Stimulated activated naive B cell treated with anti-CD40 and anti-IgM and Interleukin-4, amounts not matched to agents 10 μg/mL and 1 μg/mL and 100 μg/mL, for 72 hours (primary cell): ENCODE results near the gene EIF2B2.

ENCODE experiments used
- ATAC-seq, 2 donors: fragments of 150-1000 bp; cut with Tn5 transposase; replicated peaks; 2 replicates each; pipeline ENCODE4 v1.10.0; 2021; ENCODE audit warnings: moderate library complexity in 1 of 2
- DNase-seq: peaks from one replicate; pipeline ENCODE4 v3.0.0; 2021
- H3K27ac Mint-ChIP-seq: one replicate; pipeline ENCODE4 v1.8.0; 2022; ENCODE audit warnings: mild to moderate bottlenecking, mixed read lengths
- H3K27me3 Mint-ChIP-seq, 2 donors: one replicate each; pipeline ENCODE4 v1.8.0; 2022; ENCODE audit warnings: mixed read lengths in 2 of 2
- H3K36me3 Mint-ChIP-seq, 2 donors: one replicate each; pipeline ENCODE4 v1.8.0; 2022; ENCODE audit warnings: mixed read lengths in 2 of 2, mild to moderate bottlenecking in 1 of 2
- H3K4me1 Mint-ChIP-seq, 2 donors: one replicate each; pipeline ENCODE4 v1.8.0; 2022; ENCODE audit warnings: mixed read lengths in 2 of 2, mild to moderate bottlenecking in 1 of 2
- H3K4me3 Mint-ChIP-seq, 2 donors: one replicate each; pipeline ENCODE4 v1.8.0; 2022; ENCODE audit warnings: mild to moderate bottlenecking in 2 of 2, mixed read lengths in 2 of 2, moderate library complexity in 1 of 2
- H3K9me3 Mint-ChIP-seq, 2 donors: one replicate each; pipeline ENCODE4 v1.8.0; 2022; ENCODE audit warnings: mixed read lengths in 2 of 2, mild to moderate bottlenecking in 1 of 2

The EIF2B2 gene

DNA sequence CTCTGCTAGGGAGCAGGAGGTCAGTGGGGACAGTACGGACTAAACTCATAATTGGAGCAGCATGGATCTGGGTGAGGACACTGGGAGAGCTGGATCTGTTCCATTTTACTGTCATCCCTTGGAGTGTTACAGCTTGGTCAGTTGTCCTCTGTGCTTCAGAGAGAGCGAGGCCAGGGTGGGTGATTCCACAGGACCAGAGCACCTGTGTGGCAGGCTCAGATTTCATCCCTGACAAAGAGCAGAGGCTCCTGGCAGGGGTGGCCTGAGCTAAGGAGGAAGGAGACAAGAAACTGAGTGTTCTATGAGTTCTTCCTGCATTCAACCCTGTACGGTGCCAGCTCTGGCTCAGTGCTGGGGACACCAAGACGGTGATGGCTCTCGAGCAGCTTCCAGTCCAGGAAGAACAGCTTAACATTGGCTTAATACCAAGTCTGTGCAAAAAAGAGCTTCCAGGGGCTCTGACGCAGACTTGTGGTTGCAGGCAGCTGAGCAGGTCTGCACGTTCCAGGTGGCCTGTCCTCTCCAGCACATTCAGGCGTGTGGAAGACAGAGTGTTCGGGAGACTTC is 38.9 kb upstream of the EIF2B2 start:
- H3K27me3 Mint-ChIP-seq, result no peaks in the 10 kb centered on the region
- no peaks in the 10 kb centered on the region for H3K9me3 Mint-ChIP-seq
- peak overlapping the region in 1 of 2 donors; percentile 14 for H3K4me3 Mint-ChIP-seq
- ATAC-seq (peak; percentile 14 to 29), DNase-seq (no peak)
- H3K27ac Mint-ChIP-seq, result peak overlapping the region; percentile 80
- peaks cover 22 to 25% of the 10 kb centered on the region in 2 donors for H3K4me1 Mint-ChIP-seq
- H3K36me3 Mint-ChIP-seq, result peaks cover 0 to 1% of the 10 kb centered on the region in 2 donors

DNA sequence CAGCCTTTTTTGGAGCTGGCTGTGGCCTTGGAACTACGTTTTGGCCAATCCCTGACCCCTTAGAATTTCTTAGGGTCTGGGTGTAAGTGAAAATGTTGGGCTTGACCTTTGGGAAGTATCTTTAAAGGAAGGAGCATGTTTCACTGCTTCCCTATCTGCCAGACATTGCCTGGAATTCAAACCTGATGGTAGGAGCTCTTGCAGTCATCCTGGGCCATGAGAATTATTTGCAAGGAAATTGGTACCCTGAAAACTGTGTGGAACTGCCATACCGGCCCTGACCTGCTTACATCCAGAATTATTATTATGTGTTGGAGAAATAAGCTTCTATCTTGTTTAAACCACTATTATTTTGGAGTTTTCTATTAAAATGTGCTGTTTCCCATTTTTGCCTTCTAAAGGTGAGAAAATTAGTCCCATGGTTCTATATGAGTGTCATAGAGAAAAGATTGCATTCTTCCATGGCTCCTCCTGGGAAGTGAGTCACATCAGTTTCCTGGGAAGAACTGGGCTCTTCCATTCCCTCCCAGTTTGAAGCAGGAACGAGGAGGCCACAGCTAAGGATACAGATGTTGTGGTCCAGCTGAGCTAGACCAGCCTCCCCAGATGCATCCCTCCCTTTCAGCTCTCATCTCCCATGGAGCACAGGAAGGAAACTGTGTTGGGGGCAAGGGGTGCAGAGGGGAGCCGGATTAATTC is 37.8 kb upstream of the EIF2B2 start:
- DNase-seq (no peak), ATAC-seq (no peak)
- H3K27ac Mint-ChIP-seq, result no peak overlapping the region
- H3K4me1 Mint-ChIP-seq, result peaks cover 20 to 25% of the 10 kb centered on the region in 2 donors
- no peaks in the 10 kb centered on the region for H3K27me3 Mint-ChIP-seq
- peaks cover 0 to 1% of the 10 kb centered on the region in 2 donors for H3K36me3 Mint-ChIP-seq
- no peak overlapping the region for H3K4me3 Mint-ChIP-seq
- no peaks in the 10 kb centered on the region for H3K9me3 Mint-ChIP-seq

GRCh38 chr14:74965486-74966153 is 37.1 kb upstream of the EIF2B2 start:
- Mint-ChIP-seq H3K27me3 (no peaks in the 10 kb centered on the region), H3K4me3 (no peak overlapping the region), H3K36me3 (peaks cover 0 to 1% of the 10 kb centered on the region in 2 donors), H3K9me3 (no peaks in the 10 kb centered on the region), H3K4me1 (peaks cover 20 to 25% of the 10 kb centered on the region in 2 donors), H3K27ac (no peak overlapping the region)
- DNase-seq (no peak), ATAC-seq (no peak)

GRCh38 chr14:74968811-74969210 is 33.9 kb upstream of the EIF2B2 start:
- no peaks in the 10 kb centered on the region for H3K27me3 Mint-ChIP-seq
- peaks cover 0 to 1% of the 10 kb centered on the region in 2 donors for H3K36me3 Mint-ChIP-seq
- ATAC-seq (no peak), DNase-seq (no peak)
- H3K9me3 Mint-ChIP-seq, result no peaks in the 10 kb centered on the region
- H3K4me1 Mint-ChIP-seq, result peaks cover 0 to 5% of the 10 kb centered on the region in 2 donors
- H3K4me3 Mint-ChIP-seq, result no peak overlapping the region
- H3K27ac Mint-ChIP-seq, result no peak overlapping the region

DNA sequence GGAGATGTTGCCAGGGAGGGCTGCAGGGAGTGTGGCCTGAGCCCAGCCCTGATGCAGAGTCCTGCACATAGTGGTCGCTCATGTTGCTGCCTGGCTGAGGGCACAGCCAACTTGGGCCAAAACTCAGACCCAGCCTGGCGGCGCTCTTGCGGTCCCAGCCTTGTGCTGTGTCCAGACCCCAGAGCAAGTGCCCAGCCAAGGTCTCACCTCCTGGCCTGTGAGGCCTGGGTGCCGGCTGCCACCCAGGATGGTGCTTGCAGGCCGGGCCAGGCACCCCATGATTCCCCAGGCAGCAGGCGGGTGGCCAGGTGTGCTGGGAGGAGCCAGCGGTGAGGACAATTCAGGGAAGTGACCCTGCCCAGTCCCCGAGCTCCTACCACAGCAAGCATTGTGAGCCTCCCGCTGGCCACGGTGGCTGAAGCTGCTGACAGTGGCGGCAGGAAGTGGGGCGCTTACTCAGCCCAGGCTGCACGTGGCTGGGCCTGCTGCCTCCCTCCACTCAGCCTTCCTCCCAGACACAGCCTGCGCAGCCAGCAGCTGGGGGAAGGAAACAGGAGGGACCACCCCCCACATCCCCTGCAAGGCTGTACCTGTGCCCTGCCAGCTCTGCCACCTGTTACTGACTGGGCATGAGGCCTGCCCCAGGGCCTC is 29.6 kb upstream of the EIF2B2 start:
- no peaks in the 10 kb centered on the region for H3K27me3 Mint-ChIP-seq
- ATAC-seq, result peak; percentile 39 to 49
- H3K4me3 Mint-ChIP-seq, result no peak overlapping the region
- no peaks in the 10 kb centered on the region for H3K4me1 Mint-ChIP-seq
- H3K9me3 Mint-ChIP-seq, result no peaks in the 10 kb centered on the region
- H3K27ac Mint-ChIP-seq, result no peak overlapping the region
- H3K36me3 Mint-ChIP-seq, result no peaks in the 10 kb centered on the region
- no peak for DNase-seq

DNA sequence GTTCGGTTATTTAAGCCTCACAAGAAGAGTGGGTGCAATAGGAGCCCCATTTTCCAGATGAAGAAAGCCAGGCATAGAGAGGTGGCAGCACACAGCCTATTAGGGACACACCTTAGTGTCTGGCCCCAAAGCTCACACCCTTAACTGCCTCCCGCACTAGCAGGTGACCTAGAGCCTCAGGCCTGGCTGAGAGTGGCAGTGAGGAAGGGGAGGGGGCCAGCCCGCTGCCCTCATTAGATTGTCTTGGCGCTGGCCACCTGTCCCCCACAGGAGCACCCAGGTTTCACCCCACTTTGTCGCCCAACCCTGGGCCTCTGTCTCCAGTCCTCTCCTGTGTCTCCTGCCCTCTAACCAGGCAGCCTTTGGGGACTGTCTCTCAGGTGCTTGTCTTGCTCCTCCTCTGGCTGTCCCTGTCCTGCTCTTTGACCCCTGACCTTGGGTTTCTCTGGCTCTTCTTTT is 28.8 kb upstream of the EIF2B2 start:
- ATAC-seq (no peak), DNase-seq (no peak)
- Mint-ChIP-seq H3K36me3 (no peaks in the 10 kb centered on the region), H3K9me3 (no peaks in the 10 kb centered on the region), H3K4me3 (no peak overlapping the region), H3K27me3 (no peaks in the 10 kb centered on the region), H3K27ac (no peak overlapping the region), H3K4me1 (no peaks in the 10 kb centered on the region)

- H3K4me1 Mint-ChIP-seq, result no peaks in the 10 kb centered on the region
- H3K36me3 Mint-ChIP-seq, result no peaks in the 10 kb centered on the region
- H3K27ac Mint-ChIP-seq, result no peak overlapping the region
- H3K27me3 Mint-ChIP-seq, result no peaks in the 10 kb centered on the region
- H3K4me3 Mint-ChIP-seq, result no peak overlapping the region
- DNase-seq (no peak), ATAC-seq (no peak)
- H3K9me3 Mint-ChIP-seq, result no peaks in the 10 kb centered on the region
Observed at GRCh38 chr14:74974364-74975058, 28.2 kb upstream of the EIF2B2 start.

GRCh38 chr14:74975059-74975810 is 27.5 kb upstream of the EIF2B2 start:
- Mint-ChIP-seq H3K27me3 (no peaks in the 10 kb centered on the region), H3K4me3 (no peak overlapping the region), H3K4me1 (no peaks in the 10 kb centered on the region), H3K27ac (no peak overlapping the region), H3K36me3 (no peaks in the 10 kb centered on the region), H3K9me3 (no peaks in the 10 kb centered on the region)
- no peak for ATAC-seq
- no peak for DNase-seq

DNA sequence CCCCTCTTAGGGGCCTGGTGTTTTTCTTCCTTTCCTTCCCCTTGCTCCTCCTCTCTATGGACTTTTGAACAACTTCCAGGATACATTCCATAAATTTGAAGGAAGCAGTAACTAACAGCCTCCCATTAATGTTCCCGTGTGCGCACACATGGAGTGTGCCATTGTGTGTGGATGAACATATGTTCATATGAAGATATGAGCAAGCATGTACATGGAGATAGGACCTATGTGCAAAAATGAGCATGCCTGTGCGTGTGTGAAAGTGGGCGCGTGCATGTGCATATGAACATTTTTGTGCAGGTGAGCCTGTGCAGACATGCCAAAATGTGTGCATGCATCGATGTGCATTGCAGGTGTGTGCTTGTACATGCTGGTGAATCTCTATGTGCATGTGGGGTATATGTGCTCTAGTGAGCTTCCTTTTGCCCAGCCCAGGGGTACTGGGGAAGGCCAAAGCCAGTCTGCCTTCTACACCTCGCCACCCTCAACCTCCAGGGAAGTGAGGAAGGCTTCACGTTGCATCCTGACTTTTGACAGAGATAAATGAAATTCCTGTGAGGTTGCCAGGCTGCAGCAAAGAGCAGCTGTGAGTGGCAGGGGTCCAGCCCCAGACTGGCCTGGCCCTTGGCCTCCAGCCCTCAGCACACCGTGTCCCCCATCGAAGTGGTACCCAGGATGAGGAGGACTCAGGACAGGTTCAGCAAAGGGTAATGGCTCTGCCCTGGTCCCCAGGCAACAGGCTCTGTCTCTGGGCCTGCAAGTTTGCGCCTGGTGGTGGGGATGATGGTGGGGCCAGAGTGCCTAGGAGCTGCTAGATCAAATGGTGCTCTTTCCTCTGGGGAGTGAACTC is 26.2 kb upstream of the EIF2B2 start:
- DNase-seq (no peak), ATAC-seq (no peak)
- no peak overlapping the region for H3K27ac Mint-ChIP-seq
- H3K4me3 Mint-ChIP-seq, result no peak overlapping the region
- H3K4me1 Mint-ChIP-seq, result no peaks in the 10 kb centered on the region
- H3K27me3 Mint-ChIP-seq, result no peaks in the 10 kb centered on the region
- no peaks in the 10 kb centered on the region for H3K36me3 Mint-ChIP-seq
- H3K9me3 Mint-ChIP-seq, result no peaks in the 10 kb centered on the region

- no peak overlapping the region for H3K27ac Mint-ChIP-seq
- H3K4me3 Mint-ChIP-seq, result no peak overlapping the region
- no peaks in the 10 kb centered on the region for H3K9me3 Mint-ChIP-seq
- H3K27me3 Mint-ChIP-seq, result no peaks in the 10 kb centered on the region
- no peaks in the 10 kb centered on the region for H3K36me3 Mint-ChIP-seq
- DNase-seq, result no peak
- H3K4me1 Mint-ChIP-seq, result no peaks in the 10 kb centered on the region
- ATAC-seq, result no peak
Observed at GRCh38 chr14:74977164-74977900, 25.4 kb upstream of the EIF2B2 start.

DNA sequence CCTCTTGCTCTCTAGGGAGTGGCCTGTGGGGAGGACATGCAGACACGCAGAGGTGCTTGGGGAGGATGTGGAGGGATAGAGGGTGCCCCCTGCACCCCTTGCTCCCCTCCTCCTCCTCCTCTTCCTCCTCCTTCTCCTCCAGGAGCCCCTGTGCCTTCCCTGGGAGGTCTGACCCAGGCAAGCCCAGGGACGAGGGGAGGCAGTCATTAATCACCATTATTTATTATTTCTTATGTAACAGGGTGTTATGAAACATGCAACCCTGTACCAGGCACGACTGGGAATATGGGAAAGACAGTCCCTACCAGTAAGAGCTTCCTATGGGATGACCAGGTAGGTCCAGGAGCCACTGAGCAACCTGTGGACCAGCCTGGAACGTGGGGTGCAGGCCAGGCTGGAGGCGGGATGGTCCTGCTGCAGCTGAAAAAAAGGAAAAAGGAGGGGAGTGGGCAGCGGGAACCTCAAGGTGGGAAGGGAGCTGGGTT is 24.8 kb upstream of the EIF2B2 start:
- no peak for ATAC-seq
- no peak for DNase-seq
- Mint-ChIP-seq H3K36me3 (no peaks in the 10 kb centered on the region), H3K9me3 (no peaks in the 10 kb centered on the region), H3K4me3 (no peak overlapping the region), H3K27me3 (no peaks in the 10 kb centered on the region), H3K4me1 (no peaks in the 10 kb centered on the region), H3K27ac (peak overlapping the region; percentile 77)

GRCh38 chr14:74978416-74978947 is 24.2 kb upstream of the EIF2B2 start:
- Mint-ChIP-seq H3K36me3 (no peaks in the 10 kb centered on the region), H3K27me3 (no peaks in the 10 kb centered on the region), H3K9me3 (no peaks in the 10 kb centered on the region), H3K4me3 (no peak overlapping the region), H3K27ac (no peak overlapping the region), H3K4me1 (no peaks in the 10 kb centered on the region)
- ATAC-seq (no peak), DNase-seq (no peak)
